HG02678 (cell line): ENCODE data around the gene NAA10.

Source experiments
- ATAC-seq: cut with Tn5 transposase; IDR thresholded peaks from one replicate; pipeline ENCODE4 v1.9.1; 2021; ENCODE audit warnings: mild to moderate bottlenecking, moderate library complexity; ENCODE audit not compliant: unreplicated experiment

Gene NAA10

DNA sequence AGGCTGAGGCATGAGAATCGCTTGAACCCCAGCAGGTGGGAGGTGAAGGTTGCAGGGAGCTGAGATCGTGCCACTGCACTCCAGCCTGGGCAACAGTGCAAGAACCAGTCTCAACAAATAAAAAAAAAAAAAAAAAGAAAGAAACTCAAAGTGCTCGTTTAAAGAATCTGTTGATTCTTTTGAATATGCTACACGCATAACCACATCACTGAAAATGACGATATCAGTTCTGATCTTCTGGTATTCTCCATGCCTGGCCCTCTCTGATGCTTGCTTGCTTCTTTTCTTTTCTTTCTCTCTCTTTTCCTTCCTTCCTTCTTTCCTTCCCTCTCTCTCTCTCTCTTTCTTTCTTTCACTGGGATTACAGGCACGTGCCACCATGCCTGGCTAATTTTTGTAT is 23.0 kb downstream of the NAA10 start:
- no peak for ATAC-seq

- ATAC-seq, result no peak
Observed at GRCh38 chrX:153910446-153910845, 24.4 kb downstream of the NAA10 start.

- ATAC-seq, result no peak
Observed at GRCh38 chrX:153909980-153910360, 24.9 kb downstream of the NAA10 start.

- no peak for ATAC-seq
Observed at GRCh38 chrX:153909024-153909979, 25.5 kb downstream of the NAA10 start.

DNA sequence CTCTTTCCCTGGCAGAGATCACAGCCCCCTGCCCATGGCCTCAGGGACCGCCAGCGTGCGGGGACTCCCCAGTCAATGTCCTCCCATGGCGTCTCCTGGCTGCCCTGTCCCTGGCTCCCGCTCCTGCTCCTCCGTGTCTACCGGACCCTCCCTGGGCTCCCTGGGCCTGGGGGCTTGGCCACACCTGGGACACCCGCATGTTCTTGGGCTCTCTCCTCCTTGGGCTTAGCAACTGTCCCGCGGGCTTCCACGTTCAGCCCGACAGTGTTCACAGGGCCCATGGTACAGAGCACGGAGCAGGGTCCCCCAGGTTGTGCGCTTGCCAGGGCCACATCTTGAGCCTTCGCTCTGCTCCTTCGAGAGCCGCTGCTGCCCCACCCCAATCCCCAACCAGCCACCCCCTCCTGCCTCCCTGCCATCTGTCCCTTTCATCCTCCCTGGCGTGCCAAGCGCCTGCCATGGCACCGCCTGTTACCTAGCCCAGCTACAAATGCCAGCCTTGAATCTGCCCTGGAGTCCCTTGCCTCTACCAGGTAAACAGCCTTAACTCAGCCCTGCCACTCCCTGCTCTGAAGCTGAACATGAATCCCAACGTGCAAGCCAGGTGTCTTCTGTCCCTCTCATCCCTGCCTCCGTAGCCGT is 26.5 kb downstream of the NAA10 start:
- no peak for ATAC-seq

DNA sequence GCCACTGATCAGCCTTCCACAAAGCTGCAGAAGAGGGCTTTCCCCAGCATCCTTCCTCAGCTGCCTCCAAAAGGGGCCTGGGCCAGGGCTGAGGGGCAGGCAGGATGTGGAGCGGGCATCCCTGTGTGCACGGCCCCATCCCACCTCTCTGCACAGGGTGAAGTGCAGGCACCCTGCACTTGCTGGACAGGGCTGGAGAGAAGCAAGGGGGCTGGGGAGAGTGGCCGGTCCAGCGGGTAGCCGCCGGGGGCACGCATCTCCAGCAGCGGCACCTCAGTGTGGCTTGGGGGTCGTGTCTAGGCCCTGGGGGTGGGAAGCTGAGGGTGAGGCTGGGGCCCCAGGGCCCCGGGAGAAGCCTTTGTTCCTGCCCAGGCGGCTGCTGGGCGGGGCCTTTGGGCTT is 27.4 kb downstream of the NAA10 start:
- no peak for ATAC-seq

- no peak for ATAC-seq
Observed at GRCh38 chrX:153906126-153906917, 28.5 kb downstream of the NAA10 start.

- ATAC-seq, result no peak
Observed at GRCh38 chrX:153905481-153906095, 29.2 kb downstream of the NAA10 start.

GRCh38 chrX:153903991-153904957 is 30.6 kb downstream of the NAA10 start, which contains the start of gene AVPR2:
Gene AVPR2 (plus strand): TSS chrX:153904673. CDS start chrX:153905146, 473 bp downstream.
- ATAC-seq, result no peak

GRCh38 chrX:153903238-153903980 is 31.4 kb downstream of the NAA10 start:
- ATAC-seq, result no peak

DNA sequence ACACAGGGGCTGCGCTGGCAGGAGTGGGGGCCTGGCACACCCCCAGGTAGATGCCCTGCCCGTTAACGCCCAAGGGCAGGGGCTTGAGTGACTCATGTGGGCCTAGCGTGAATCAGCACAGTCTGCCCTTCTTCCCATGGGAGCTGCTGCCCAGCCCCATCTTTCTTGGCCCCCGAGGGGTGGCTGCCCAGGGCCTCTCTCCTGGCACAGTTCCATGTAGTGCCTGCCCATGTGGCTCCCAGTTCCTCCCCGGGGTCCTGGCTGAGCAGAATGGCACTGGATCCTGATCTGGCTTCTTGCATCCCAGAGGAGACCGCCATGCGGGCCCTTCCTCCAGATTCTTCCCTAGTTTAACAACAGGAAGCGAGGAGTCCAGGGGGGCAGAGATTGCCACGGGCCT is 32.5 kb downstream of the NAA10 start:
- ATAC-seq, result no peak

DNA sequence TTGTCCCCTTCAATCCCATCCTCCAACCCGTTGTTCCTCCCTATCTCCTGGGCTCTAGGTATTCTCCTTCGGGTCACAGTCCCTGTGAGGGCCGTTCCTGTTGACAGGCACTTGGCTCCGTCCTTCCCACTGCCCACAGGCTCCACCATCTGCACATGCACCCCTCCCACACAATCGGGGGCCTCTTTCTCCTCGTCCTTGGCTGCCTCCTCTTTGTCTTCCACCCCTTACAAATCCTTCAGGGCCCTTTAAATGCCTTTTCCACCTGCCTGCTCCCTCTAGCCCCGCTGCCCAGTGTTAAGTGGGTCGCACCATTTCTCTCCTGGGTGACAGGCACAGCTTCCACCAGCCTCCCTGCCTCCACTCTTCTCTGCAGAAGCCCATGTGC is 33.1 kb downstream of the NAA10 start:
- ATAC-seq, result no peak

GRCh38 chrX:153900831-153901752 is 33.7 kb downstream of the NAA10 start:
- peak; percentile 71 for ATAC-seq

DNA sequence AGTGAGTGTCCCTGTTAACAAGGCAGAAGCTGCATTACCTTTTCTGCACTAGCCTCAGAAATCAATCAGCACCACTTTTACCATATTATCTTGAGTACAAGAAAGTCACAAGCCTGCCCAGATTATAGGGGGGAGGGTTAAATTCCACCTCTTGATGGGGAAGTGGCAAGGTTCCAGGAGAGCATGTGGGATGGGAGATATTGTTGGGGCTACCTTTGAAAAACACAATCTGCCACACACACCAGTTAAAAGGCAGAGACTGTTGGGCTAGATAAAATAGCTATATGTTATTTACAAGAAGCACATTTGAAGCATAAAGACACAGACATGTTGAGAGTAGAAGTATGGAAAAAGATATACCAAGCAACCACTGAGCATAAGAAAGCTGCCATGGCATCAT is 36.9 kb downstream of the NAA10 start:
- ATAC-seq, result no peak

- no peak for ATAC-seq
Observed at GRCh38 chrX:153889123-153889522, 45.7 kb downstream of the NAA10 start.

DNA sequence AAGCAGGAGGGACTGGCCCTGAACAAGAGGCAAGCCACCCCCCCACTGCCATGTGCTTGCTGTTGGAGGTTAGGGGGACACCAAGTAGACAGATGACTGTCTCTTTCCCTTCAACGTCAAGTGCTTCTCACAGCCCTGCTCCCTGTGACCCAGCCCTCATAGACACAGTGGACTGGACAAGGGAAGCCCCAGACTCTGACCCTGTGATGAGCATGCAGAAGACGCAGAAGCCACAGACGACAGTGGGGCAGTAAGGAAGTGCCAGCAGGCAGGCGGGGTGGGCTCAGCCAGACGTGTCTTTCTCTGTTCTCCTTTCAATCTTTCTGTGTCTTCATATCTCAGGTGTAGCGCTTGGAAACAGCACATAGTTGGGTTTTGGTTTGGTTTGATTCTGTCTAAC is 46.5 kb downstream of the NAA10 start:
- ATAC-seq, result no peak

DNA sequence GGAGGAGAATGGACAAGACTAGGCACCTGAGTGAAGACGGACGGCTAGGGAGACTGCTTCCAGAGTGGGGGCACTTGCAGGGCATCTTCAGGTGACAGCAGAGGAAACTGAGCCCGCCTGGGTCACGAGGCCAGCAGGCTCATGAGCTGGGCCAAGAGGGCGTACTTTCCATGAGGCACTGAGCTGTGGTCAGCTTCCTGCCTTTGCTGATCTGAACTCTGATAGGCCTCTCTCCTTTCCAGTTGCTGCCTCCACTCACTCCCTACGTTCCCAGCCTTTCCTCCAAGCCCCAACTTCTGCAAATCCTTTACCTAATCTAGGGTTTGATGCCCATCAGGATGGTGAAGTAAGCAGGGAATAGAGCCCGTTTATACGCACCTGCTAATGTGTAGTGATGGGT is 47.5 kb downstream of the NAA10 start:
- no peak for ATAC-seq

DNA sequence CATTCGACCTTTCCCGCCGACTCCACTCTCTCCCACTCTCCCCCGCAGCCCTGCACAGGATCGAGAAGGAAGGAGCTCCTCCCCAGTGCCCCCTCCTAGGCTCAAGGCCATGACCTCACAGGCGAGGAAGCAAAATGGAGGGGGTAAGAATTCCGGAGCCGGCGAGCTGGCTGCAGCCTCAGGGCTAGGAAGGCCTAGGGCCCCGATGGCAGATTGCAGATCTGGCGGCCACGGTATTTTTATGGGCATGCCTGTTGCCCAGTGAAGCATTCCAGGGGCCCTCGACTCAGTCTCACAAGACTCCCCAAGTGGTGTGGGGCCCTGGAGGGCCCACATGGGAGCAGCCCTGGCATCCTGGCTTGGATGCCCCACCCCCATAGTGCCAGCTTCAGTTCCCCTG is 47.9 kb downstream of the NAA10 start:
- ATAC-seq, result no peak
